ENCODE data around the gene STYXL1.
A peak's percentile ranks its signal among the peaks of the same experiment; 100 is the strongest.
"Not testable (repeated sequence)": the region's sequence is repeated elsewhere in the genome, so short reads cannot be mapped to it uniquely, and the experiment has no call there.

Gene STYXL1

DNA sequence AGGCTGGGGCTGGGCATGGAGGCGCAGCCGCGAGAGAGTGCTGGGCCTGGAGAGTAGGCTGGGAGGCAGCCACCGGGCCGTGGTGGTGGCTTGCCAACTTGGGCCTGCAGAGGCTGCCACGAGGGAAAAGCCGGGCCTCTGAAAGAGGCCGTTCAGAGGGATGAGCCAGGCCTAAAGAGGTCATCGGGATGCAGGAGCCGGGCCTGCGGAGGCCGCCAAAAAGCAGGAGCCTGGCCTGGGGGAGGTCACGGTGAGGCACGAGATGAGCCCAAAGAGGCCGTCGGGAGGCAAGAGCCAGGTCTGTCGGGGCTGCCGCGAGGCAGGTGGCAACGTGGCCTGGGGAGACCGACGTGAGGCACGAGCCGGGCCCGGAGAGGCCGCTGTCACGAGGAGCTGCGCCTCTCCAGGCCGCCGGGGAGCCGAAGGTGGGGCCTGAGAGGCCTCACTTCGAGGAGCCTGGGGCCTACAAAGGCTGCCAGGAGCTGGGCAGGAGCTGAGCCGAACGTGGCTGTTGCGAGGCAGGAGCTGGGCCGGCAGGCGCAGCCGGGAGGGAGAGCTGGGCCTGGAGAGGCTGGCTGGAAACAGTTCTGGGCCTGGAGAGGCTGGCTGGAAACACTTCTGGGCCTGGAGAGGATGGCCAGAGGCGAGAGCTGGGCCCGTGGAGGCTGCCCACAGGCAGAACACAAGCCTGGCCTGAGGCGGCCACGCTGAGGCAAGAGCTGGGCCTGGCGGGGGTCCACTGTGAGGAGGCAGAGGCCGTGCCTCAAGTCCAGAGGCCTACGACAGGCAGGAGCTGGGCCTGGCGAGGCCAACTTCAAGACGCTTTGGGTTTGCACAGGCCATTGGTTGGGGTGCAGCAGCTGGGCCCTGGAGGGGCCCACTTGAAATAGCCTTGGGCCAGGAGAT lies 24.7 kb upstream of the STYXL1 start:
- H3K27ac Mint-ChIP-seq = no peak overlapping the region
- peaks cover 6% of the 10 kb centered on the region for H3K4me1 Mint-ChIP-seq (ENCODE audit: low read depth)
- H3K4me3 Mint-ChIP-seq = no peak overlapping the region
- H3K27me3 Mint-ChIP-seq = no peaks in the 10 kb centered on the region
- H3K36me3 Mint-ChIP-seq = peaks cover 3% of the 10 kb centered on the region
- H3K9me3 Mint-ChIP-seq (ENCODE audit: low read depth) = peaks cover 5% of the 10 kb centered on the region

DNA sequence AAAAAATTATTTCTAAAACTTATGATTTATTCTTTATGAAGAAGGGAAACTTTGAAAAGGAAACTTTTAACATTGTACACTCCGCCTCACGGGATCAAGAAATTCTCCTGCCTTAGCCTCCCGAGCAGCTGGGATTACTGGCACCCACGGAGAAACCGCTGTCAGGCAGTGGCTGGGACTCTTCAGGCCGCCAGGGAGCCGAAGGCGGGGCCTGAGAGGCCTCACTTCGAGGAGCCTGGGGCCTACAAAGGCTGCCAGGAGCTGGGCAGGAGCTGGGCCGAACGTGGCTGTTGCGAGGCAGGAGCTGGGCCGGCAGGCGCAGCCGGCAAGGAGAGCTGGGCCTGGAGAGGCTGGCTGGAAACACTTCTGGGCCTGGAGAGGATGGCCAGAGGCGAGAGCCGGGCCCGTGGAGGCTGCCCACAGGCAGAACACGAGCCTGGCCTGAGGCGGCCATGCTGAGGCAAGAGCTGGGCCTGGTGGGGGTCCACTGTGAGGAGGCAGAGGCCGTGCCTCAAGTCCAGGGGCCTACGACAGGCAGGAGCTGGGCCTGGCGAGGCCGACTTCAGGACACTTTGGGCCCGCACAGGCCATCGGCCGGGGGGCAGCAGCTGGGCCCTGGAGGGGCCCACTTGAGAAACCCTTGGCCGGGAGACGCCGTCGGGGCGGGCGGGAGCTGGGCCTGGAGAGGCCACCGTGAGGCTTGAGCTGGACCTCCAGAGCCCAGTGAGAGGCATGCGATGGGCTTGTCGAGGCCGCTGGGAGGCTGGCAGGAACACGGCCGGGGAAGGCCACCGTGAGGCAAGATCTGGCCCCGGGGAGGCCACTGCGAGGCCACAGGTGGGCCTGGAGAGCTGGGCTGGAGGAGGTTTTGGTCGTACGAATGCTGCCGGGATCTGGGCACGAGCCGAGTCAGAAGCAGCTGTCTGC lies 23.8 kb upstream of the STYXL1 start:
- no peaks in the 10 kb centered on the region for H3K4me1 Mint-ChIP-seq (ENCODE audit: low read depth)
- H3K27me3 Mint-ChIP-seq = no peaks in the 10 kb centered on the region
- peaks cover 6% of the 10 kb centered on the region for H3K36me3 Mint-ChIP-seq
- H3K4me3 Mint-ChIP-seq = no peak overlapping the region
- peaks cover 5% of the 10 kb centered on the region for H3K9me3 Mint-ChIP-seq (ENCODE audit: low read depth)
- no peak overlapping the region for H3K27ac Mint-ChIP-seq

DNA sequence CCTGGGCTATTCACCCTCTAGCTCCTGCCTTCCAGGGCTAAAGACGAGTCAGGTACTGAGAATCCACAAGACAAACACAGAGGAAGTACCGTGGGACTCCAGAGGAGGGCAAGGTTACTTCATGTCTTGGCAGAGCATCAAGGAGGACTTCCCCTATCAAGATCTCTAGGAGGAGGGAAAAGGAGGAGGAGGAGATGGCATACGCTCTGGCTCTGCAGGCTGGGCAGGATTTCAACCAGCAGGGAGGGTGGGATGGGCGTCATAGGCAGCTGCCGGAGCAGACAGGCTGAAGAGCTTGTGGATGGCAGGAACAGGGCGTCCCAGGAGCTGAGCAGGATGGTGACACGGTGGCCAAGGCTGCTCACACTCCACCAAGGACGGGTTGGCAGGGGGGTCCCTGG lies 21.4 kb upstream of the STYXL1 start:
- H3K27ac Mint-ChIP-seq = no peak overlapping the region
- no peaks in the 10 kb centered on the region for H3K27me3 Mint-ChIP-seq
- H3K9me3 Mint-ChIP-seq (ENCODE audit: low read depth) = no peaks in the 10 kb centered on the region
- no peak overlapping the region for H3K4me3 Mint-ChIP-seq
- peaks cover 6% of the 10 kb centered on the region for H3K36me3 Mint-ChIP-seq
- peaks cover 4% of the 10 kb centered on the region for H3K4me1 Mint-ChIP-seq (ENCODE audit: low read depth)

DNA sequence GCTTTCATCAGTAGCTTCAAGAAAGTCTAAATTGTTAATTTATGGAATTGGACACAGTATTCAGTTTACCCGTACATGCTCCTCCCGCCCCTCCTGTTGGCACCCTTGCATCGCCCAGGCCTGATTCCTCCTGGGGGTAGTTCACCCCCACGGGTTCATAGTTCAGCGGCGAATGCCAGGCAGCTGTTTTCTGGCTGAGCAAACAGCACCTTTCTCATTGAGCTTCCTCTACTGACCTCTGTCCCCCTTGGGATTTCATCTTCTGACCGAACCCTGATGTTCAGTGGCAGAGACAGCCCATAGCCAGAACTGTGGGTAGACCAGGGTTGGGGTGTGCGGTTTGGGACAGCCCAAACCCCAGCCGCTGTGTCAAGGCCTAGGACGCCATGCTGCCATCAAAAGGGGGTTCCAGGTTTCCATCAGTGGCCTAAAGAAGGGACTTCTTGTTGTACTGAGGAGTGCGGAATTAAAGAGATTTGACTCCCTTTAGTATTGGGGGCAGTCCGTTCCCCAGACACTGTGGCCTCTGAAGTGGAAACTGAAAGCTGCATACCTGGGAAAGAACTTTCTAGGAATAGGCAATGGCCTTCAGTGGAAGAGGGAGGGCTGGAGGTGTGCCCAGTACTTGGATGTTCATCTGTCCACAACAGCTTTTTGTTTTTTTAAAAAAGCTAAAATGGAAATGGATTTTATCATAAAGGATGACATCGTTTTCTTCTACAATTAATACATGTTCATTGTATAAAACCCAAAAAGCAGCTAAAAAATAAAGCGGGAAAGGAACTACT lies 19.1 kb upstream of the STYXL1 start:
- no peaks in the 10 kb centered on the region for H3K27me3 Mint-ChIP-seq
- peaks cover 6% of the 10 kb centered on the region for H3K36me3 Mint-ChIP-seq
- peaks cover 4% of the 10 kb centered on the region for H3K4me1 Mint-ChIP-seq (ENCODE audit: low read depth)
- H3K9me3 Mint-ChIP-seq (ENCODE audit: low read depth) = no peaks in the 10 kb centered on the region
- no peak overlapping the region for H3K27ac Mint-ChIP-seq
- H3K4me3 Mint-ChIP-seq = no peak overlapping the region

DNA sequence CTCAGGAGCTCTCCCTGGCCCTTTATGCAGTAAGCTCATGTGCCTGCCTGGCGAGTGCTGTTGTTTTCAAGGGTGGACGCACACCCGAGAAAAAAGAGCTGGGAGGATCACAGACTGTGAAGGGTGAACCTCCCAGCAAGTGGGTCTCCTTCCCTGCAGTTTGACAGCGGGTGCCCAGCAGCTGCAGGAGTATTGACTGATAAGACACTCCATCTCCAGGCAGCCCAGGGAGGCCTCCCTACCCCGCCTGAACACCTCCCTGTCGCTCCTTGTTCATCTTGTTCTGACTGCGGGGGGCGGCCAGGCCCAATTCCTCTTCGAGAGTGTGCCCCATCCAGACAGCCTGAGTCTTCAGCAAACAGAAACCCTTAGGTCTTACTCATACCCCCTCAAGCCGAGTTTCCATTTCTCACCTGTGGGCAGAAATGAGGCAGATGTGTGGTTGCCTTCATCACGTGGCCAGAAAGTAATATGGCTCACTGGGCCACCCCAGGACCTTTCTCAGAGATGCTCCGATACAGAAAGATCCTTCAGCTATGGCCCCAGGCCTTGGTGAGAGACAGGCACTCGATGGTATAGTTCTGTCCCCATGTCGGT lies 17.3 kb upstream of the STYXL1 start:
- no peaks in the 10 kb centered on the region for H3K9me3 Mint-ChIP-seq (ENCODE audit: low read depth)
- peak overlapping the region; percentile 22 for H3K27ac Mint-ChIP-seq
- peaks cover 4% of the 10 kb centered on the region for H3K4me1 Mint-ChIP-seq (ENCODE audit: low read depth)
- peaks cover 6% of the 10 kb centered on the region for H3K36me3 Mint-ChIP-seq
- H3K27me3 Mint-ChIP-seq = no peaks in the 10 kb centered on the region
- no peak overlapping the region for H3K4me3 Mint-ChIP-seq

DNA sequence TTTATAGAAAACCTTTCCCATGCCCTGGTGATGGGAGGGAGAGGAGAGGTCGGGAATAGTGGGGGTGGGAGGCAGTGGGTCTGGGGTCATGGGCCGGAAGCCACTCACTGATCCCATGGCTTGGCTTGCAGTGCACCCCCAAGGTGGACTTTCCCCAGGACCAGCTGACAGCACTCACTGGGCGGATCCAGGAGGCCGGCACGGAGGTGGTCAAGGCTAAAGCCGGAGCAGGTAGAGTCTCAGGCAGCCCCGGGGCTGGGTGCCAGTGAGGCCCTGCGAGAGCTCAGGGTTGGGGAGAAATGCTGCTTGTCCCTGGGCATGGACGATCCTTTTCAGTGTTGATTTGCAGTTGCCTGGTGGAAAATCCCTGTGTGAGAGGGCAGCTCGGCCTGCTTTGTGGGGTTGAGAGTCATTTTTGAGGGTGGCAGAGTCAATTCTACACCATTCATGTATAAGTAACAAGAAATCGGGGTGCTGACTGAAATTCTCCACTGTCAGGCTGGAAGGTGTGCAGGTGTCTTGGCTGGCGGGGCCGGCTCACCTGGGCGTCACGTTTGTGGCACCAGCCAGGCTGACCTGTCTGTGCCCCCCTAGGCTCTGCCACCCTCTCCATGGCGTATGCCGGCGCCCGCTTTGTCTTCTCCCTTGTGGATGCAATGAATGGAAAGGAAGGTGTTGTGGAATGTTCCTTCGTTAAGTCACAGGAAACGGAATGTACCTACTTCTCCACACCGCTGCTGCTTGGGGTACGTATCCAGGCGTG lies 16.6 kb upstream of the STYXL1 start:
- Mint-ChIP-seq H3K4me1 (ENCODE audit: low read depth) (peaks cover 4% of the 10 kb centered on the region), H3K36me3 (peaks cover 6% of the 10 kb centered on the region), H3K27ac (no peak overlapping the region), H3K4me3 (no peak overlapping the region), H3K27me3 (no peaks in the 10 kb centered on the region), H3K9me3 (ENCODE audit: low read depth) (no peaks in the 10 kb centered on the region)

DNA sequence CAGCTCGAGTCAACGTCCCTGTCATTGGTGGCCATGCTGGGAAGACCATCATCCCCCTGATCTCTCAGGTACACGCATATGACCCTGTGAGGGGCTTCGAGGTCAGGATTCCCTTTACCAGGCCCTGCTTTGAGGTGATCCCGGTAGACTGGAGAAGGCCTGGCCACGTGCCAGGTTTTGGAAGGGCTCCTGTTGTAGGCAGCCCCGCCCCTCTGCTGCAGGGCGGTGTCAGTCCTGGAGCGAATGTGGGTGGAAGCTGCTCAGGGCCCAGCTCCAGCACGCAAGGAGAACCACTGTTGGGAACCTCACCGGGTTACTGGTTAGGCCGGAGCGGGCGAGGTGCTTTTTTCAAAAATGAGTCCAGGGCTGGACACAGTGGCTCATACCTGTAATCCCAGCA lies 15.7 kb upstream of the STYXL1 start:
- Mint-ChIP-seq H3K4me1 (ENCODE audit: low read depth) (peaks cover 4% of the 10 kb centered on the region), H3K27me3 (no peaks in the 10 kb centered on the region), H3K4me3 (no peak overlapping the region), H3K27ac (no peak overlapping the region), H3K36me3 (peaks cover 6% of the 10 kb centered on the region), H3K9me3 (ENCODE audit: low read depth) (no peaks in the 10 kb centered on the region)

DNA sequence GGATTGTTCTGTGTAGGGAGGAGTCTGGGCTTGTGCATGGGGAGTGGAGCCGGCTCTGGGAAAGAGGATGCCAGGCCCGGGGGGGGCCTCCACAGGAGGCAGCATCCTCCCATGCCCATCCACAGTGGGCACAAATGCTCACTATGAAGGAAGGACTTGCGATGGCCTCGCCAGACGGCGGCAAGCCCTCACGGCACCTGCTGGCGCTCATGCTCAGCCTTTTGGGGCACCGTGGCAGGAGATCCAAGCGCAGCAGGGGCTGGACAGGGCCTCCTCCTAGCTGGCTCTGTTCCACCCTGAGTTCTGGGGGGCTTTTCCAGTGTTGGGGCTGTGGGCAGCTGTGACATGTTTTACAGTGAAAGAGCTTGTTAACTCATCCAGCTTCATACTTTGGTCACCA lies 15.3 kb upstream of the STYXL1 start:
- Mint-ChIP-seq H3K36me3 (peaks cover 6% of the 10 kb centered on the region), H3K27ac (no peak overlapping the region), H3K4me3 (no peak overlapping the region)

DNA sequence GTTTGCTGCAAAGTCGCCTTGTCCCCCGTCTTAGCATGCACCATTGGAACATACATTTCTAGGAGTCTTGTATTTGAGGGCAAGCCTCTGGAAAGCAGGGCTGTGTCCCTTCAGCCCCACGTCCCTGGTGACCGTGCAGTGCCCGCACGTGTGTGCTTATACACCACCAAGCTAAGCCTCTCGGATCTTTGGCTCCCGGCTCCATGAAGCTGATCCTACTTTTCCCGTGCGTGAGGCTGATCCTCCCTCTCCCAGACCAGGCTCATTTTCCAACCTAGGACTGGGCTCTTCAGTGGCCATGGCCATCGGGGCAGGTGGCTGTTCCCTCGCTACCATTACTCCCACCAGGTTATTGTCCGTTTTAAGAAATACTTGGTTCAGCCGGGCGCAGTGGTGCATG lies 14.5 kb upstream of the STYXL1 start:
- Mint-ChIP-seq H3K27ac (no peak overlapping the region), H3K9me3 (ENCODE audit: low read depth) (no peaks in the 10 kb centered on the region), H3K4me1 (ENCODE audit: low read depth) (peaks cover 4% of the 10 kb centered on the region), H3K36me3 (peaks cover 6% of the 10 kb centered on the region), H3K27me3 (no peaks in the 10 kb centered on the region), H3K4me3 (no peak overlapping the region)

More for the DNA sequence above, 15.3 kb upstream of the STYXL1 start:
- H3K27me3 Mint-ChIP-seq = no peaks in the 10 kb centered on the region
- no peaks in the 10 kb centered on the region for H3K9me3 Mint-ChIP-seq (ENCODE audit: low read depth)
- H3K4me1 Mint-ChIP-seq (ENCODE audit: low read depth) = peaks cover 4% of the 10 kb centered on the region

DNA sequence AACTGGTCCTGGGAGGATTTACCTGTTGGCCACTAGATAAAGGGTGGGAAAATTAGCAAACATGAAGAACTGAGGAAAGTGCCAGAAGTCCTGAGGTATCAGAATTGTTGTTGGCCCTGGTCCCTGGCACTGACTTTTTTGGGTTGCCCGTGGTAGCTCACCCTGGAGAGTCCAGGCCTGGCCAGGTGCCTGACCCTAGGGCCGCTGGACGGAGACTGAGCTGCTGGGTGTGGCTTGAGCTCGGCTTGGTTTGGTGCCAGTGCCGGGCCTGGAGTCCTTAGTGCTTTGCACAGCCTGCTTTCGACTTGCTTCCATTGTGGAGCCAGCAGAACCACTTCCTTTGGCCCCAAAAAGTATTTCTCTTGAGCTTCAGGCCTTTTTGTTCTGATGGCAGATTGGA lies 13.0 kb upstream of the STYXL1 start:
- peaks cover 2% of the 10 kb centered on the region for H3K36me3 Mint-ChIP-seq

DNA sequence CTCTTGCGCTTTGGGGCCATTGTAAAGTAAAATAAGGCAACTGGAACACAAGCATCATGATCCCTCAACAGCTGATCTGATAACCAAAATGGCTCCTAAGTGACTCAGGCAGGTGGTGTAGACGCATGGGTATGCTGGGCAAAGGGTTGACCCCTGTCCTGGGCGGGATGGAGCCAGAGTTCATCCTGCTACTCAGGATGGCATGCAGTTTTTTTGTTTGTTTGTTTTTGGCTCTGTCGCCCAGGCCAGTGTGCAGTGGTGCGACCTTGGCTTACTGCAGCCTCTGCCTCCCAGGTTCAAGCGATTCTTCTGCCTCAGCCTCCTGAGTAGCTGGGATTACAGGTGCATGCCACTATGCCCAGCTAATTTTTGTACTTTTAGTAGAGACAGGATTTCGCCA lies 10.9 kb upstream of the STYXL1 start:
- H3K4me1 Mint-ChIP-seq (ENCODE audit: low read depth); H3K27me3 Mint-ChIP-seq: not testable (repeated sequence)

More for the DNA sequence above, 13.0 kb upstream of the STYXL1 start:
- no peak overlapping the region for H3K4me3 Mint-ChIP-seq
- H3K4me1 Mint-ChIP-seq (ENCODE audit: low read depth) = peaks cover 4% of the 10 kb centered on the region
- H3K27me3 Mint-ChIP-seq = no peaks in the 10 kb centered on the region
- H3K27ac Mint-ChIP-seq = no peak overlapping the region
- H3K9me3 Mint-ChIP-seq (ENCODE audit: low read depth) = no peaks in the 10 kb centered on the region

DNA sequence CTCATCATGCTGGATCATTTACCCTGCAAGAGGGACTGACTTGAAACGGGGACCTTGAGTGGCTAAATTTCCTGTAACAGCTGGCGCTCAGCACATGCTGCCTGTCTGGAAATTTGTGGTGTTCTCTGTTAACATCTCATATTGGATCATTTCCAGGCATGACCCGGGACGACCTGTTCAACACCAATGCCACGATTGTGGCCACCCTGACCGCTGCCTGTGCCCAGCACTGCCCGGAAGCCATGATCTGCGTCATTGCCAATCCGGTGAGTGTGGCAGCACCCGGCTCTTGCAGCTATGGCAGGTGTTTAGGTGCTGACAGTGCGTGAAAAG lies 10.0 kb upstream of the STYXL1 start:
- no peak overlapping the region for H3K27ac Mint-ChIP-seq
- peaks cover 3% of the 10 kb centered on the region for H3K4me1 Mint-ChIP-seq (ENCODE audit: low read depth)
- H3K36me3 Mint-ChIP-seq = no peaks in the 10 kb centered on the region
- no peaks in the 10 kb centered on the region for H3K9me3 Mint-ChIP-seq (ENCODE audit: low read depth)
- H3K27me3 Mint-ChIP-seq = no peaks in the 10 kb centered on the region
- H3K4me3 Mint-ChIP-seq = no peak overlapping the region

More for the DNA sequence above, 10.9 kb upstream of the STYXL1 start:
- not testable (repeated sequence) for H3K27ac Mint-ChIP-seq; H3K9me3 Mint-ChIP-seq (ENCODE audit: low read depth); H3K4me3 Mint-ChIP-seq; H3K36me3 Mint-ChIP-seq

DNA sequence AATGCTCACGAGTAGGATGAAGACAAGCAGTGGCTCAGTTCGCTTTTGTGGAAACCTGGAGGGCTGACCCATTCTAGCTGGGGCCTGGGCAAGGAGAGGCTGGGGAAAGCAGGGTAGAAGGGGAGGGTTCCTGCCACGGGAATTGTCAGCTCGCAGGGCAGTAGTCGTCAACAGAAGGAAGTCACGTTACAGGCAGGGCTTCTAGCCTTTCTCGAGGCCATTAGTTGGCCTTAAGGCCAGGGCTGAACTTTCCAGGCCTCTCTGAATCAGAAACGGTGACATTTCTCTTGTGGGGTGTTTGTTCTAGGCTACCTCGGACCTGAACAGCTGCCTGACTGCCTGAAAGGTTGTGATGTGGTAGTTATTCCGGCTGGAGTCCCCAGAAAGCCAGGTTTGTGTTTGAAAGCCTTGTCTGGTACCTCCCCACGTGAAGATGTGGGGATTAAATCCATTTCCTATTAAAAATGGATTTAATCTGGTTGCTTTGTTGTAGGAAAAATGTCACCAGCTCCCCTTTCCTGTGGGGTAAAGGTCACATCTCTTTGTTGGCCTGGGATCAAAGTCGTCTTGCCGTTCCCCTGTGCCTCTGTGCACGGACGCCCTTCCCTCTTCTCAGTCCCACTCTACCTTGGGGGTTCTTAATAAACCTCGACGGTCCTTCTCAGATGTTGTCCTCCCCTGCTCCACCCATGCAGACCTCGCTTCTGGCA lies 9.5 kb upstream of the STYXL1 start:
- Mint-ChIP-seq H3K4me3 (no peak overlapping the region), H3K9me3 (ENCODE audit: low read depth) (no peaks in the 10 kb centered on the region), H3K27me3 (no peaks in the 10 kb centered on the region), H3K4me1 (ENCODE audit: low read depth) (peaks cover 4% of the 10 kb centered on the region), H3K36me3 (no peaks in the 10 kb centered on the region), H3K27ac (no peak overlapping the region)
